H1 (cell line): ENCODE results near the gene APOL1. TPM values are rescaled to one million over a fixed set of nuclear protein-coding genes. Genes with fewer than 3 reads are reported as not detected.

ENCODE experiments used
- CTCF ChIA-PET: fragments of 300-600 bp; sonication (Branson Sonifier 250); formaldehyde crosslinking; loops from one replicate; lab custom pipeline; 2021; ENCODE audit not compliant: partially characterized antibody; lab: Charles Lee
- POLR2A ChIA-PET: fragments of 300-600 bp; sonication (Branson Sonifier 250); formaldehyde crosslinking; loops from one replicate; lab custom pipeline; 2021; ENCODE audit warnings: inconsistent platforms; ENCODE audit not compliant: partially characterized antibody; lab: Charles Lee
- DNase-seq, 2 experiments: peaks; one replicate each; pipeline versions ENCODE4 v3.0.0 to v3.0.0-alpha.2; 2010 to 2022; ENCODE audit warnings: low spot score in 2 of 2, low read depth in 1 of 2, mixed read lengths in 1 of 2
- FAIRE-seq: peaks from 2 replicates; lab custom pipeline; 2011; peaks lifted over from hg19 to GRCh38; lab: Jason Lieb, UNC
- H2AFZ ChIP-seq: 2 replicates; pipeline ENCODE4 v1.8.1; 2012; ENCODE audit warnings: low read length, inconsistent platforms
- H2AK5ac ChIP-seq: 2 replicates; pipeline ENCODE4 v1.6.1; 2013; ENCODE audit warnings: low read depth, low read length
- H2BK120ac ChIP-seq: replicated peaks from 2 replicates; pipeline ENCODE3; 2013; ENCODE audit warnings: low read depth, low read length, inconsistent platforms
- H2BK12ac ChIP-seq: 2 replicates; pipeline ENCODE4 v1.6.1; 2013; ENCODE audit warnings: low read depth, low read length
- H2BK15ac ChIP-seq: 2 replicates; pipeline ENCODE4 v1.6.1; 2013; ENCODE audit warnings: low read length
- H2BK20ac ChIP-seq: 2 replicates; pipeline ENCODE4 v1.6.1; 2013; ENCODE audit warnings: low read length
- H2BK5ac ChIP-seq: 2 replicates; pipeline ENCODE4 v1.6.1; 2013; ENCODE audit warnings: low read depth, low read length
- H3K14ac ChIP-seq: 2 replicates; pipeline ENCODE4 v1.6.1; 2013; ENCODE audit warnings: inconsistent platforms; ENCODE audit not compliant: insufficient read length
- H3K18ac ChIP-seq: 2 replicates; pipeline ENCODE4 v1.6.1; 2013; ENCODE audit warnings: low read length; ENCODE audit errors: extremely low read depth
- H3K23ac ChIP-seq: 2 replicates; pipeline ENCODE4 v1.6.1; 2013; ENCODE audit warnings: inconsistent platforms; ENCODE audit not compliant: insufficient read length
- H3K23me2 ChIP-seq: 2 replicates; pipeline ENCODE4 v1.6.1; 2013; ENCODE audit warnings: low read depth, low read length
- H3K27ac ChIP-seq: 2 replicates; pipeline ENCODE4 v1.6.1; 2011; ENCODE audit warnings: low read depth, low read length, inconsistent platforms
- H3K27me3 ChIP-seq, 4 experiments: replicated peaks in 1 of 4; 1 replicate in 1 of 4; 2 replicates in 3 of 4; pipeline versions ENCODE4 v1.6.1 to v1.8.1; 2011 to 2013; ENCODE audit warnings: low read length in 3 of 4, mild to moderate bottlenecking in 3 of 4, inconsistent platforms in 2 of 4, mixed read lengths in 2 of 4, moderate library complexity in 1 of 4; ENCODE audit not compliant: control insufficient read depth in 3 of 4, insufficient read depth in 3 of 4; ENCODE audit errors: extremely low read depth in 1 of 4
- H3K36me3 ChIP-seq, 4 experiments: 2 replicates each; pipeline versions ENCODE4 v1.6.1 to v1.8.1; 2011 to 2013; ENCODE audit warnings: mild to moderate bottlenecking in 4 of 4, low read length in 3 of 4, moderate library complexity in 2 of 4, control low read depth in 1 of 4, inconsistent platforms in 1 of 4; ENCODE audit not compliant: insufficient read depth in 4 of 4, control insufficient read depth in 2 of 4
- H3K4ac ChIP-seq: replicated peaks from 2 replicates; pipeline ENCODE3; 2013; ENCODE audit warnings: low read length, low read depth, mixed read lengths, inconsistent platforms; ENCODE audit not compliant: insufficient read length
- H3K4me1 ChIP-seq, 4 experiments: replicated peaks in 1 of 4; 1 replicate in 1 of 4; 2 replicates in 3 of 4; pipeline versions ENCODE4 v1.6.1 to v1.8.1; 2011 to 2013; ENCODE audit warnings: low read length in 3 of 4, inconsistent platforms in 2 of 4, mixed read lengths in 1 of 4; ENCODE audit not compliant: insufficient read depth in 4 of 4, control insufficient read depth in 3 of 4
- H3K4me2 ChIP-seq, 2 experiments: 2 replicates each; pipeline versions ENCODE4 v1.6.1 to v1.8.1; 2011 to 2013; ENCODE audit warnings: low read depth in 2 of 2, low read length in 2 of 2, control low read depth in 1 of 2, inconsistent platforms in 1 of 2, mild to moderate bottlenecking in 1 of 2; ENCODE audit not compliant: insufficient read depth in 1 of 2
- H3K4me3 ChIP-seq, 4 experiments: fragments of 200-600, 300-600 bp in 1 of 4; sonication (generic), shearing (Covaris generic), sonication (Bioruptor Twin) in 1 of 4; 2 replicates each; pipeline versions ENCODE4 v1.5.1 to v1.8.1; 2011 to 2016; ENCODE audit warnings: low read length in 4 of 4, low read depth in 3 of 4, control low read depth in 2 of 4, inconsistent platforms in 2 of 4, mild to moderate bottlenecking in 2 of 4, mixed read lengths in 1 of 4, moderate library complexity in 1 of 4; ENCODE audit not compliant: insufficient read depth in 2 of 4; ENCODE audit errors: extremely low read depth in 1 of 4
- H3K56ac ChIP-seq: replicated peaks from 2 replicates; pipeline ENCODE3; 2013; ENCODE audit warnings: low read depth, mild to moderate bottlenecking, mixed read lengths, low read length, inconsistent platforms; ENCODE audit not compliant: insufficient read length
- H3K79me1 ChIP-seq: 2 replicates; pipeline ENCODE4 v1.6.1; 2013; ENCODE audit warnings: low read depth, low read length, control low read depth
- H3K79me2 ChIP-seq, 2 experiments: 2 replicates each; pipeline versions ENCODE4 v1.6.1 to v1.8.1; 2012 to 2013; ENCODE audit warnings: low read length in 2 of 2, mild to moderate bottlenecking in 2 of 2, inconsistent platforms in 1 of 2; ENCODE audit not compliant: insufficient read depth in 2 of 2, control insufficient read depth in 1 of 2
- H3K9ac ChIP-seq, 4 experiments: replicated peaks in 1 of 4; 1 replicate in 1 of 4; 2 replicates in 3 of 4; pipeline versions ENCODE4 v1.6.1 to v1.8.1; 2011 to 2013; ENCODE audit warnings: low read depth in 3 of 4, low read length in 3 of 4, control low read depth in 2 of 4, mild to moderate bottlenecking in 2 of 4, moderate library complexity in 2 of 4, inconsistent platforms in 1 of 4; ENCODE audit errors: extremely low read depth in 1 of 4
- H3K9me3 ChIP-seq, 2 experiments: 2 replicates each; pipeline versions ENCODE4 v1.6.1 to v1.8.1; 2012 to 2013; ENCODE audit warnings: mild to moderate bottlenecking in 2 of 2, moderate library complexity in 2 of 2, control low read depth in 1 of 2, inconsistent platforms in 1 of 2, low read depth in 1 of 2, low read length in 1 of 2, mixed read lengths in 1 of 2; ENCODE audit not compliant: insufficient read depth in 2 of 2
- H4K20me1 ChIP-seq, 2 experiments: replicated peaks in 1 of 2; 2 replicates each; pipeline versions ENCODE3 to v1.8.1; 2011 to 2013; ENCODE audit warnings: inconsistent platforms in 2 of 2, low read length in 2 of 2, mild to moderate bottlenecking in 1 of 2; ENCODE audit not compliant: insufficient read depth in 2 of 2, control insufficient read depth in 1 of 2
- H4K5ac ChIP-seq: 2 replicates; pipeline ENCODE4 v1.6.1; 2013; ENCODE audit warnings: low read length, low read depth, mixed read lengths, inconsistent platforms; ENCODE audit not compliant: insufficient read length
- H4K8ac ChIP-seq: 2 replicates; pipeline ENCODE4 v1.8.0; 2013; ENCODE audit warnings: mild to moderate bottlenecking, moderate library complexity, low read length, inconsistent platforms; ENCODE audit not compliant: insufficient read depth; ENCODE audit errors: extremely low read depth
- H4K91ac ChIP-seq: replicated peaks from 2 replicates; pipeline ENCODE3; 2013; ENCODE audit warnings: low read length, mixed read lengths, inconsistent platforms; ENCODE audit not compliant: insufficient read length
- ASH2L ChIP-seq: fragments of 200-600, 300-600 bp; sonication (generic); IDR thresholded peaks from one replicate; pipeline ENCODE4 v1.7.1; 2017; ENCODE audit warnings: low read length
- CBX5 ChIP-seq: fragments of 300-800, 300-1000 bp; sonication (generic); IDR thresholded peaks from 2 replicates; pipeline ENCODE4 v1.7.1; 2016; ENCODE audit warnings: antibody characterized with exemption, low read length, low read depth
- CBX8 ChIP-seq: fragments of 300-800, 300-1000 bp; sonication (generic); IDR thresholded peaks from 2 replicates; pipeline ENCODE4 v1.7.1; 2016; ENCODE audit warnings: low read depth, low read length, borderline replicate concordance
- CHD1 ChIP-seq: IDR thresholded peaks from 2 replicates; pipeline ENCODE4 v1.6.1; 2012; ENCODE audit warnings: low read depth, low read length, improper control_type of control experiment
- EGR1 ChIP-seq: IDR thresholded peaks from 2 replicates; pipeline ENCODE4 v1.6.1; 2011; ENCODE audit warnings: low read depth, low read length, borderline replicate concordance
- GTF2F1 ChIP-seq: IDR thresholded peaks from 2 replicates; pipeline ENCODE4 v1.6.1; 2012; ENCODE audit warnings: low read depth, low read length, improper control_type of control experiment, borderline replicate concordance
- JUND ChIP-seq: IDR thresholded peaks from 2 replicates; pipeline ENCODE4 v1.6.1; 2011; ENCODE audit warnings: mild to moderate bottlenecking, improper control_type of control experiment, low read length
- MAFK ChIP-seq: IDR thresholded peaks from 2 replicates; pipeline ENCODE4 v1.6.1; 2012; ENCODE audit warnings: low read depth, mild to moderate bottlenecking, improper control_type of control experiment, low read length
- NANOG ChIP-seq: IDR thresholded peaks from 2 replicates; pipeline ENCODE4 v1.6.1; 2011; ENCODE audit warnings: low read length, low read depth, mild to moderate bottlenecking, inconsistent platforms; ENCODE audit not compliant: insufficient read depth, poor library complexity, severe bottlenecking
- SP2 ChIP-seq: IDR thresholded peaks from 2 replicates; pipeline ENCODE4 v1.6.1; 2012; ENCODE audit warnings: mild to moderate bottlenecking, low read length, inconsistent platforms
- SRF ChIP-seq: IDR thresholded peaks from 2 replicates; pipeline ENCODE4 v1.6.1; 2011; ENCODE audit warnings: mild to moderate bottlenecking, low read depth, low read length, moderate library complexity
- TCF12 ChIP-seq: IDR thresholded peaks from 2 replicates; pipeline ENCODE4 v1.6.1; 2011; ENCODE audit warnings: low read depth, mild to moderate bottlenecking, low read length
- ZNF274 ChIP-seq: IDR thresholded peaks from 2 replicates; pipeline ENCODE4 v1.7.0; 2012; ENCODE audit warnings: low read length, borderline replicate concordance; ENCODE audit errors: extremely low read depth
- WGBS, 2 experiments: shearing (Covaris generic) in 1 of 2; methylation state at CpG; one replicate each; pipeline versions ENCODE4 v1.1.6 to v1.1.7; 2013 to 2015; ENCODE audit warnings: low lambda C conversion rate in 2 of 2, mixed read lengths in 2 of 2, inconsistent platforms in 1 of 2, low coverage in 1 of 2, missing lambda C conversion rate in 1 of 2; ENCODE audit not compliant: insufficient replicate concordance in 2 of 2, insufficient coverage in 1 of 2, insufficient read length in 1 of 2; ENCODE audit errors: extremely low coverage in 1 of 2, missing lambda C conversion rate in 1 of 2; 5-methylcytosine and 5-hydroxymethylcytosine counted together
- polyA plus RNA-seq, 7 experiments: library from polyadenylated mRNA; depleted of rRNA in 3 of 7; stranded (reverse) in 5 of 7; unstranded in 2 of 7; fragments of >200 nt in 5 of 7; fragments of 200-250 nt in 2 of 7; gene quantifications; 1 replicate in 5 of 7; 2 replicates in 1 of 7; 4 replicates in 1 of 7; pipeline versions ENCODE4 v1.2.1 to v1.2.3, GENCODE V29; 2011 to 2013; ENCODE audit warnings: missing spikeins in 2 of 7, mixed read lengths in 2 of 7
- total RNA-seq: library from RNA; stranded (reverse); fragmentation: NEBNext Ultra II Directional; extraction: Animal tissue kit (Norgen Biotek cat#: 25700); gene quantifications from 2 replicates; pipeline ENCODE4 v1.2.1, GENCODE V29; 2021
- TF ChIP-seq, protein P1 (sequence below): IDR thresholded peaks from 2 replicates; pipeline ENCODE4 v1.6.1; 2012; ENCODE audit warnings: inconsistent platforms

The APOL1 gene
- total and polyA plus RNA-seq, 2 of the 8 experiments (the other 6 are each of a cell fraction or from before 2014, with no cell fraction given), result not detected

DNA sequence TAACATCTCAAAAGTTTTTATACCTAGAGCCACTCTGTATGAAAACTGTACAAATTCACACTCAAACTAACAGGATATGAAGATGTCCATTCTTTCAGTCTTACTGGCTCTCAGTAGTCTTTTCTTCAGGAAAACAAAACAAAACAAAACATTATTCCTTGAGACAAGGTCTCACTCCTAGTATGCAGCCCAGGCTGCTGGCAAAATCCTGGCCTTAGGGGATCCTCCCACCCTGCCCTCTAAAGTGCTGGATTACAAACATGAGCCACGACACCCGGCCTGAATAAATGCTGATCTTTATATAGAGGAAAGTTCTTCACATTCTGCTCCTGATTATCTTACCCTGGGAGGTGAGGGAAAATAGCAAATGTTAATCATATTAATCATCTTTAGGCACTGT lies 18.7 kb upstream of the APOL1 start:
- 86% methylated on average over 2 of the region's 2 CpGs; no CpG with 5 or more reads in 1 of the 2 experiments for WGBS, 2 experiments
- H4K8ac ChIP-seq, result no peak overlapping the region
- H2BK12ac ChIP-seq, result no peak overlapping the region
- H4K20me1 ChIP-seq, result no peaks in the 10 kb centered on the region
- H3K9ac ChIP-seq, result no peak overlapping the region
- H3K27me3 ChIP-seq, result no peaks in the 10 kb centered on the region
- H3K27ac ChIP-seq, result no peak overlapping the region
- no peak for DNase-seq
- no peak overlapping the region for H3K14ac ChIP-seq
- peaks cover 0 to 5% of the 10 kb centered on the region in 2 experiments; a peak in 1 of 4 replicates for H3K79me2 ChIP-seq
- no peak overlapping the region for H3K4me3 ChIP-seq
- POLR2A ChIA-PET, result interaction anchor here (1.6 kb wide), 1 partner anchor 9 kb away, joined by 3 read pairs; no protein-coding TSS in a partner anchor
- no peak overlapping the region for H2BK20ac ChIP-seq
- no peak overlapping the region for H4K91ac ChIP-seq
- no peaks in the 10 kb centered on the region for H3K9me3 ChIP-seq
- no peak for FAIRE-seq
- CTCF ChIA-PET, result interaction anchor here (0.9 to 4.0 kb wide), 2 partner anchors 43 to 53 kb away, joined by 3 to 20 read pairs; no protein-coding TSS in a partner anchor
- H2AFZ ChIP-seq, result no peak overlapping the region
- H3K4ac ChIP-seq, result no peak overlapping the region
- no peak overlapping the region for H2BK120ac ChIP-seq
- H3K79me1 ChIP-seq, result no peaks in the 10 kb centered on the region
- H3K23me2 ChIP-seq, result peaks cover 1% of the 10 kb centered on the region
- peaks cover 0 to 10% (median 5%) of the 10 kb centered on the region in 4 experiments; a peak in 5 of 7 replicates for H3K4me1 ChIP-seq
- H4K5ac ChIP-seq, result no peak overlapping the region
- no peak overlapping the region for H2BK5ac ChIP-seq
- H3K56ac ChIP-seq, result no peak overlapping the region
- no peak overlapping the region for H3K4me2 ChIP-seq
- no peak overlapping the region for H3K23ac ChIP-seq
- H2BK15ac ChIP-seq, result no peak overlapping the region
- peaks cover 0 to 3% (median 0%) of the 10 kb centered on the region in 4 experiments; a peak in 1 of 8 replicates for H3K36me3 ChIP-seq
- no peak overlapping the region for H3K18ac ChIP-seq
- no peak overlapping the region for H2AK5ac ChIP-seq
- TF ChIP-seq JUND (no peak), ZNF274 (no peak), MAFK (no peak), EGR1 (no peak), TCF12 (no peak), SRF (no peak), ASH2L (no peak), NANOG (no peak), CHD1 (no peak), CBX8 (no peak), SP2 (no peak), GTF2F1 (no peak), CBX5 (no peak)
- TF ChIP-seq, protein P1, sequence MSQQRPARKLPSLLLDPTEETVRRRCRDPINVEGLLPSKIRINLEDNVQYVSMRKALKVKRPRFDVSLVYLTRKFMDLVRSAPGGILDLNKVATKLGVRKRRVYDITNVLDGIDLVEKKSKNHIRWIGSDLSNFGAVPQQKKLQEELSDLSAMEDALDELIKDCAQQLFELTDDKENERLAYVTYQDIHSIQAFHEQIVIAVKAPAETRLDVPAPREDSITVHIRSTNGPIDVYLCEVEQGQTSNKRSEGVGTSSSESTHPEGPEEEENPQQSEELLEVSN, result no peak
